Measurements from ENCODE around the gene FBXL5.

DNA sequence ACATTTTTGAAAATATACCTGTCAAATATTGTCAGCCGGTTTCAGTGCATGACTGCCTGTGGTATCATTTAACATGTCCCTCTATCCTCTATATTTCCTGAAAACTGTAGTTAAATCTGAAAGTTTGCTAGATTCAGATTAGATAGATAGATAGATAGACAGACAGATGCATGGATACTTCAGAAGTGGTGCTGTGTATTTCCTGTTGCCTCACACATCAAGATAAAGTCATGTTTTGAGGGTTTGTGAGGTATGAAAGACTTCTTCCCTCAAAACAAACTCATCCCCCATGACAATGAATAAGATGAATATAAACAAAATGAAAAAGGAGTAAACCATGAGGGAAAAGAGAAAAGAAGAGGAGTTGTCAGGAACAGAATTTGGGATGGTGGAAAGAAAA lies 41.7 kb upstream of the FBXL5 start:
- TF ChIP-seq CTCF (IDR thresholded peaks at IDR 0.05; ENCODE audit: low read length) (no peak), EZH2 (IDR thresholded peaks at IDR 0.05; ENCODE audit: borderline replicate concordance, low read length) (no peak)

All from OCI-LY1 (cell line).